ENCODE measurements around the gene MANBA.
"Not testable (repeated sequence)": the region's sequence is repeated elsewhere in the genome, so short reads cannot be mapped to it uniquely, and the experiment has no call there.

The MANBA gene

GRCh38 chr4:102619021-102619420 lies 141.7 kb downstream of the MANBA start:
- DNase-seq = not testable (repeated sequence)

GRCh38 chr4:102616636-102617035 lies 144.1 kb downstream of the MANBA start:
- DNase-seq = no peak

- DNase-seq = peak; percentile 36
Observed at GRCh38 chr4:102614801-102615200, 146.0 kb downstream of the MANBA start.

GRCh38 chr4:102612824-102613366 lies 147.9 kb downstream of the MANBA start:
- no peak for DNase-seq

GRCh38 chr4:102612210-102612609 lies 148.6 kb downstream of the MANBA start:
- DNase-seq = no peak

GRCh38 chr4:102610476-102610875 lies 150.3 kb downstream of the MANBA start:
- DNase-seq = no peak

- no peak for DNase-seq
Observed at GRCh38 chr4:102610007-102610406, 150.8 kb downstream of the MANBA start.

- DNase-seq = no peak
Observed at GRCh38 chr4:102608190-102608589, 152.6 kb downstream of the MANBA start.

GRCh38 chr4:102606846-102607450 lies 153.8 kb downstream of the MANBA start:
- DNase-seq = no peak

GRCh38 chr4:102606261-102606660 lies 154.5 kb downstream of the MANBA start:
- DNase-seq = no peak

GRCh38 chr4:102604222-102604940 lies 156.4 kb downstream of the MANBA start:
- DNase-seq = no peak

- DNase-seq = no peak
Observed at GRCh38 chr4:102601586-102602227, 159.1 kb downstream of the MANBA start.

- DNase-seq = no peak
Observed at GRCh38 chr4:102600689-102601088, 160.1 kb downstream of the MANBA start.

GRCh38 chr4:102599886-102600285 lies 160.9 kb downstream of the MANBA start:
- no peak for DNase-seq

GRCh38 chr4:102599455-102599854 lies 161.3 kb downstream of the MANBA start:
- no peak for DNase-seq

- no peak for DNase-seq
Observed at GRCh38 chr4:102598762-102599374, 161.9 kb downstream of the MANBA start.

- DNase-seq = no peak
Observed at GRCh38 chr4:102598086-102598761, 162.5 kb downstream of the MANBA start.

GRCh38 chr4:102596532-102596931 lies 164.2 kb downstream of the MANBA start:
- no peak for DNase-seq

GRCh38 chr4:102594000-102594399 lies 166.8 kb downstream of the MANBA start:
- DNase-seq = no peak

- no peak for DNase-seq
Observed at GRCh38 chr4:102593147-102593546, 167.6 kb downstream of the MANBA start.

- DNase-seq = no peak
Observed at GRCh38 chr4:102592256-102592655, 168.5 kb downstream of the MANBA start.

- no peak for DNase-seq
Observed at GRCh38 chr4:102589743-102590142, 171.0 kb downstream of the MANBA start.

GRCh38 chr4:102586644-102587021 lies 174.1 kb downstream of the MANBA start:
- peak; percentile 45 for DNase-seq
